ENCODE results near the gene PIAS3.

DNA sequence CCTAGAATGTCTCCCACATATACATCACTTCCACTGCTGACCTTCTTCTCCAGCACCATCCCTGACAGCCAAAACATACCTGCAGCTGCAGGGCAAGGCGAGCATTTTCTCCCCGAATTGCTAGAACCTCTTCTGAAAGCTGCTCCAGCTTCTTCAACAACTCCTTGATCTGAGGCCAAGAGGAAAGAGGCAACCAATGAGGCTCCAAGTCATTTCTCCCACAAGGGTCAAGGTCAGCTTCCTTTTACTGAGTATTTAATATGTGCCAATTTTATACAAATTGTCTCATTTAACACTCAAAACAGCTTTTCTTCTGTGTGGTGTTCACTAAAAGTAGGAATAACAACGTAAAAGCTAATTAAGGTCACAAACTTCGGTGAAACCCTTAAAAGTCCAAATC is 9.4 kb upstream of the PIAS3 start:
- TF ChIP-seq, protein P1, sequence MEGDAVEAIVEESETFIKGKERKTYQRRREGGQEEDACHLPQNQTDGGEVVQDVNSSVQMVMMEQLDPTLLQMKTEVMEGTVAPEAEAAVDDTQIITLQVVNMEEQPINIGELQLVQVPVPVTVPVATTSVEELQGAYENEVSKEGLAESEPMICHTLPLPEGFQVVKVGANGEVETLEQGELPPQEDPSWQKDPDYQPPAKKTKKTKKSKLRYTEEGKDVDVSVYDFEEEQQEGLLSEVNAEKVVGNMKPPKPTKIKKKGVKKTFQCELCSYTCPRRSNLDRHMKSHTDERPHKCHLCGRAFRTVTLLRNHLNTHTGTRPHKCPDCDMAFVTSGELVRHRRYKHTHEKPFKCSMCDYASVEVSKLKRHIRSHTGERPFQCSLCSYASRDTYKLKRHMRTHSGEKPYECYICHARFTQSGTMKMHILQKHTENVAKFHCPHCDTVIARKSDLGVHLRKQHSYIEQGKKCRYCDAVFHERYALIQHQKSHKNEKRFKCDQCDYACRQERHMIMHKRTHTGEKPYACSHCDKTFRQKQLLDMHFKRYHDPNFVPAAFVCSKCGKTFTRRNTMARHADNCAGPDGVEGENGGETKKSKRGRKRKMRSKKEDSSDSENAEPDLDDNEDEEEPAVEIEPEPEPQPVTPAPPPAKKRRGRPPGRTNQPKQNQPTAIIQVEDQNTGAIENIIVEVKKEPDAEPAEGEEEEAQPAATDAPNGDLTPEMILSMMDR (IDR thresholded peaks at IDR 0.05; ENCODE audit: extremely low read depth in 1 of 2, insufficient read depth in 1 of 2, low read depth in 1 of 2, low read length in 2 of 2), result no peak
- TF ChIP-seq MYC (IDR thresholded peaks at IDR 0.05; ENCODE audit: low read depth, low read length), result no peak
- no peak for TF ChIP-seq POLR2A (IDR thresholded peaks at IDR 0.05; ENCODE audit: low read depth, low read length)
- TF ChIP-seq EZH2 (IDR thresholded peaks at IDR 0.05; ENCODE audit: borderline replicate concordance, low read depth, low read length, severe bottlenecking), result no peak
- TF ChIP-seq, protein P2, sequence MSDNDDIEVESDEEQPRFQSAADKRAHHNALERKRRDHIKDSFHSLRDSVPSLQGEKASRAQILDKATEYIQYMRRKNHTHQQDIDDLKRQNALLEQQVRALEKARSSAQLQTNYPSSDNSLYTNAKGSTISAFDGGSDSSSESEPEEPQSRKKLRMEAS (IDR thresholded peaks at IDR 0.05; ENCODE audit: insufficient read depth, insufficient read length), result no peak
